DOHH2 (cell line): Measurements from ENCODE around the gene C1QTNF8.

Source experiments
- H3F3A ChIP-seq: fragments of 200-600 bp; sonication (generic), shearing (Covaris generic); 2 replicates; pipeline ENCODE4 v1.6.0; 2016; ENCODE audit warnings: antibody characterized with exemption, mild to moderate bottlenecking; ENCODE audit not compliant: control insufficient read depth, insufficient read depth
- H3K27ac ChIP-seq: fragments of 200-600 bp; sonication (generic); 2 replicates; pipeline ENCODE4 v1.5.1; 2014; ENCODE audit warnings: low read depth, mild to moderate bottlenecking, low read length, moderate library complexity
- H3K27me3 ChIP-seq: fragments of 200-600 bp; sonication (generic); 2 replicates; pipeline ENCODE4 v1.6.1; 2014; ENCODE audit warnings: mild to moderate bottlenecking, low read length, mixed read lengths; ENCODE audit not compliant: control insufficient read depth
- H3K36me3 ChIP-seq: fragments of 200-600 bp; sonication (generic); 2 replicates; pipeline ENCODE4 v1.6.1; 2014; ENCODE audit warnings: mild to moderate bottlenecking, low read length, moderate library complexity, mixed read lengths; ENCODE audit not compliant: control insufficient read depth
- H3K4me1 ChIP-seq: fragments of 200-600 bp; sonication (generic); 2 replicates; pipeline ENCODE4 v1.6.1; 2014; ENCODE audit warnings: mild to moderate bottlenecking, low read length, mixed read lengths; ENCODE audit not compliant: control insufficient read depth
- H3K4me2 ChIP-seq: fragments of 200-600 bp; sonication (generic); 2 replicates; pipeline ENCODE4 v1.6.0; 2014; ENCODE audit warnings: mild to moderate bottlenecking, low read length, moderate library complexity
- H3K4me3 ChIP-seq: fragments of 200-600 bp; sonication (generic); 2 replicates; pipeline ENCODE4 v1.5.1; 2014; ENCODE audit warnings: mild to moderate bottlenecking, low read length, mixed read lengths
- H3K79me2 ChIP-seq: fragments of 200-600 bp; sonication (generic); 2 replicates; pipeline ENCODE4 v1.6.1; 2014; ENCODE audit warnings: mild to moderate bottlenecking, low read length, mixed read lengths; ENCODE audit not compliant: control insufficient read depth
- H3K9me2 ChIP-seq: fragments of 200-600 bp; sonication (generic); replicated peaks from 2 replicates; pipeline ENCODE4 v1.6.1; 2014; ENCODE audit warnings: mild to moderate bottlenecking, low read length, mixed read lengths; ENCODE audit not compliant: control insufficient read depth
- H3K9me3 ChIP-seq: fragments of 200-600 bp; sonication (generic); 2 replicates; pipeline ENCODE4 v1.6.1; 2014; ENCODE audit warnings: antibody characterized with exemption, low read length, mixed read lengths; ENCODE audit not compliant: control insufficient read depth, insufficient read depth
- H4K20me1 ChIP-seq: fragments of 200-600 bp; sonication (generic); 2 replicates; pipeline ENCODE4 v1.6.0; 2014; ENCODE audit warnings: low read depth, mild to moderate bottlenecking, antibody characterized with exemption, low read length, moderate library complexity; ENCODE audit not compliant: control insufficient read depth, insufficient read depth
- CTCF ChIP-seq: fragments of 200-600 bp; sonication (generic); IDR thresholded peaks from one replicate; pipeline ENCODE4 v1.5.1; 2014; ENCODE audit warnings: antibody characterized with exemption, mild to moderate bottlenecking, low read depth, low read length; ENCODE audit not compliant: poor library complexity, severe bottlenecking
- EZH2phosphoT487 ChIP-seq: fragments of 200-600 bp; sonication (generic); IDR thresholded peaks from 2 replicates; pipeline ENCODE4 v1.6.1; 2017; ENCODE audit warnings: borderline replicate concordance, mild to moderate bottlenecking, antibody characterized with exemption, low read length, moderate library complexity, mixed read lengths

The C1QTNF8 gene

GRCh38 chr16:1109648-1110047 lies 13.6 kb upstream of the C1QTNF8 start:
- H3K27me3 ChIP-seq: no peaks in the 10 kb centered on the region
- no peaks in the 10 kb centered on the region for H3K36me3 ChIP-seq
- H3K9me3 ChIP-seq: no peaks in the 10 kb centered on the region
- no peak overlapping the region for H3K4me2 ChIP-seq
- no peak overlapping the region for H3K27ac ChIP-seq
- no peaks in the 10 kb centered on the region for H3F3A ChIP-seq
- no peaks in the 10 kb centered on the region for H4K20me1 ChIP-seq
- H3K79me2 ChIP-seq: no peaks in the 10 kb centered on the region
- no peaks in the 10 kb centered on the region for H3K4me1 ChIP-seq
- H3K4me3 ChIP-seq: no peak overlapping the region
- no peaks in the 10 kb centered on the region for H3K9me2 ChIP-seq
- no peak for TF ChIP-seq CTCF

- Histone ChIP-seq H3K4me3 (no peak overlapping the region), H3K9me3 (no peaks in the 10 kb centered on the region), H3K27ac (no peak overlapping the region), H3K4me1 (no peaks in the 10 kb centered on the region), H3F3A (no peaks in the 10 kb centered on the region), H3K79me2 (no peaks in the 10 kb centered on the region), H3K36me3 (no peaks in the 10 kb centered on the region), H3K4me2 (no peak overlapping the region), H3K27me3 (no peaks in the 10 kb centered on the region), H4K20me1 (no peaks in the 10 kb centered on the region), H3K9me2 (no peaks in the 10 kb centered on the region)
- no peak for TF ChIP-seq EZH2phosphoT487
- TF ChIP-seq CTCF: no peak
Observed at GRCh38 chr16:1108299-1109252, 12.5 kb upstream of the C1QTNF8 start.

- Histone ChIP-seq H4K20me1 (no peaks in the 10 kb centered on the region), H3K27ac (no peak overlapping the region), H3K27me3 (no peaks in the 10 kb centered on the region), H3K4me3 (no peak overlapping the region), H3K79me2 (no peaks in the 10 kb centered on the region), H3F3A (no peaks in the 10 kb centered on the region), H3K9me3 (no peaks in the 10 kb centered on the region), H3K9me2 (no peaks in the 10 kb centered on the region), H3K4me2 (no peak overlapping the region), H3K36me3 (no peaks in the 10 kb centered on the region), H3K4me1 (no peaks in the 10 kb centered on the region)
- TF ChIP-seq EZH2phosphoT487: no peak
- TF ChIP-seq CTCF: no peak
Observed at GRCh38 chr16:1107731-1108130, 11.7 kb upstream of the C1QTNF8 start.
